Measurements from ENCODE around the gene BCL2L13. TPM values are rescaled to one million over a fixed set of nuclear protein-coding genes. Genes with fewer than 3 reads are reported as not detected.

The BCL2L13 gene
- total RNA-seq, 2 experiments from 2014 or later, result 8.1 to 10.0 TPM

- Mint-ChIP-seq H3K27me3 (no peaks in the 10 kb centered on the region), H3K9me3 (no peaks in the 10 kb centered on the region), H3K27ac (no peak overlapping the region), H3K4me3 (no peak overlapping the region), H3K4me1 (ENCODE audit: low read depth) (peaks cover 17% of the 10 kb centered on the region), H3K36me3 (ENCODE audit: low read depth) (peaks cover 44% of the 10 kb centered on the region)
- Histone ChIP-seq H3K4me1 (ENCODE audit: insufficient read depth, low read length) (peaks cover 12% of the 10 kb centered on the region), H3K27me3 (ENCODE audit: control insufficient read depth in 1 of 2, insufficient read depth in 2 of 2, low read length in 2 of 2) (no peaks in the 10 kb centered on the region), H3K27ac (ENCODE audit: low read depth in 1 of 2, low read length in 2 of 2) (no peak overlapping the region), H3K4me3 (ENCODE audit: low read length) (no peak overlapping the region), H3K36me3 (ENCODE audit: insufficient read depth, low read length) (peaks cover 20% of the 10 kb centered on the region), H3K9me3 (ENCODE audit: control insufficient read depth in 1 of 2, insufficient read depth in 1 of 2, low read length in 2 of 2) (no peaks in the 10 kb centered on the region)
- intact Hi-C loops (cut with DNase I, micrococcal nuclease), result no loop called here
- POLR2A ChIA-PET, result no interaction called here
- ATAC-seq (ENCODE audit: poor library complexity), result no peak
- TF ChIP-seq CTCF (IDR thresholded peaks at IDR 0.05), result no peak
- CTCF ChIA-PET, result no interaction called here
- no peak for DNase-seq
Observed at GRCh38 chr22:17725500-17725796, 86.9 kb downstream of the BCL2L13 start.

GRCh38 chr22:17726006-17726927 is 87.7 kb downstream of the BCL2L13 start:
- CTCF ChIA-PET, result interaction anchor here (1.4 kb wide), 1 partner anchor 15 kb away, joined by 3 read pairs; no protein-coding TSS in a partner anchor
- H3K27ac Mint-ChIP-seq, result peak overlapping the region; percentile 79
- Histone ChIP-seq H3K27me3 (ENCODE audit: control insufficient read depth in 1 of 2, insufficient read depth in 2 of 2, low read length in 2 of 2) (no peaks in the 10 kb centered on the region), H3K4me1 (ENCODE audit: insufficient read depth, low read length) (peaks cover 12% of the 10 kb centered on the region), H3K4me3 (ENCODE audit: low read length) (no peak overlapping the region), H3K9me3 (ENCODE audit: control insufficient read depth in 1 of 2, insufficient read depth in 1 of 2, low read length in 2 of 2) (no peaks in the 10 kb centered on the region), H3K36me3 (ENCODE audit: insufficient read depth, low read length) (peaks cover 20% of the 10 kb centered on the region), H3K27ac (ENCODE audit: low read depth in 1 of 2, low read length in 2 of 2) (peak overlapping the region in 1 of 2 donors; percentile 28)
- TF ChIP-seq CTCF (IDR thresholded peaks at IDR 0.05), result no peak
- H3K4me3 Mint-ChIP-seq, result no peak overlapping the region
- DNase-seq (peak in 1 of 14 experiments; percentile 21), ATAC-seq (ENCODE audit: poor library complexity) (peak; percentile 41)
- H3K9me3 Mint-ChIP-seq, result no peaks in the 10 kb centered on the region
- POLR2A ChIA-PET, result no interaction called here
- no peaks in the 10 kb centered on the region for H3K27me3 Mint-ChIP-seq
- intact Hi-C loops (cut with DNase I, micrococcal nuclease), result no loop called here
- peaks cover 47% of the 10 kb centered on the region for H3K36me3 Mint-ChIP-seq (ENCODE audit: low read depth)
- H3K4me1 Mint-ChIP-seq (ENCODE audit: low read depth), result peaks cover 17% of the 10 kb centered on the region

GRCh38 chr22:17726928-17727897 is 88.7 kb downstream of the BCL2L13 start:
- Mint-ChIP-seq H3K4me3 (no peak overlapping the region), H3K27ac (peak overlapping the region; percentile 79), H3K27me3 (no peaks in the 10 kb centered on the region), H3K9me3 (no peaks in the 10 kb centered on the region), H3K36me3 (ENCODE audit: low read depth) (peaks cover 51% of the 10 kb centered on the region), H3K4me1 (ENCODE audit: low read depth) (peaks cover 17% of the 10 kb centered on the region)
- DNase-seq (peak in 1 of 14 experiments; percentile 14), ATAC-seq (ENCODE audit: poor library complexity) (peak; percentile 21)
- peak overlapping the region in 1 of 2 donors; percentile 28 for H3K27ac ChIP-seq (ENCODE audit: low read depth in 1 of 2, low read length in 2 of 2)
- no peak overlapping the region for H3K4me3 ChIP-seq (ENCODE audit: low read length)
- H3K9me3 ChIP-seq (ENCODE audit: control insufficient read depth in 1 of 2, insufficient read depth in 1 of 2, low read length in 2 of 2), result no peaks in the 10 kb centered on the region
- H3K27me3 ChIP-seq (ENCODE audit: control insufficient read depth in 1 of 2, insufficient read depth in 2 of 2, low read length in 2 of 2), result no peaks in the 10 kb centered on the region
- peaks cover 21% of the 10 kb centered on the region for H3K36me3 ChIP-seq (ENCODE audit: insufficient read depth, low read length)
- ChIA-PET POLR2A (no interaction called here), CTCF (interaction anchor here (1.4 kb wide), 1 partner anchor 14 kb away, joined by 3 read pairs; no protein-coding TSS in a partner anchor)
- peaks cover 12% of the 10 kb centered on the region for H3K4me1 ChIP-seq (ENCODE audit: insufficient read depth, low read length)
- no peak for TF ChIP-seq CTCF (IDR thresholded peaks at IDR 0.05)
- intact Hi-C loops (cut with DNase I, micrococcal nuclease), result no loop called here

Measured in CD4-positive, alpha-beta T cell (primary cell).